ENCODE measurements around the gene DNAAF3. TPM values are rescaled to one million over a fixed set of nuclear protein-coding genes. Genes with fewer than 3 reads are reported as not detected.

The DNAAF3 gene
- total RNA-seq, 4 donors from 2014 or later: 0.34 to 0.88 TPM; not detected in 2

DNA sequence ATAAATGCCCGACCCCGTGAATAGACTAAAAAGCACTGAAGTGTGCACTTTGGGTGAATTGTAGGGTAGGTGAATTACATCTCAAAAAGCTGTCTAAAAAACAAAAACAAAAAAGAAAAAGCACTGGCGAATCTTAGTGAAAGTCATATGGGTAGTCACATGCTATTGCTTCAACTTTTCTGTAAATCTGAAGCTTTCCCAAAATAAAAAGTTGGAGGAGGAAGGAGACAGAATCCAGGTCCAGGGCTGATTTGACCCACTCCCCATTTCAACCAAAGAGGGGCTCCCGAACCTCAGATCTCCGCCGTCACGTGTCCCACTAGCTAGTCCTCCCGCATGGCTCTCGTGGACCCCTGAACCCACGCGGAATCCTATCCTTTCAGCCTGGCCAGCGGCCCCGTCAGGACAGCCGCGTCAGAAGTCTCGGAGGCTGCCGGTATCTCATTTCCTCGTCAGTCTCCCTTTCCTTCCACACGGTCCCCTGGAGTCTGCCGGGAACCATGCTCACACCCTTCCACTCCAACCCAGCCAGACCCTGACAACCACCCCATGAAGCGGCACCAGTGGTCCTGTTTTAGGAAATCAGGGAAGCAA is 55.1 kb downstream of the DNAAF3 start:
- TF ChIP-seq CTCF (IDR thresholded peaks at IDR 0.05; ENCODE audit: low read depth): no peak

DNA sequence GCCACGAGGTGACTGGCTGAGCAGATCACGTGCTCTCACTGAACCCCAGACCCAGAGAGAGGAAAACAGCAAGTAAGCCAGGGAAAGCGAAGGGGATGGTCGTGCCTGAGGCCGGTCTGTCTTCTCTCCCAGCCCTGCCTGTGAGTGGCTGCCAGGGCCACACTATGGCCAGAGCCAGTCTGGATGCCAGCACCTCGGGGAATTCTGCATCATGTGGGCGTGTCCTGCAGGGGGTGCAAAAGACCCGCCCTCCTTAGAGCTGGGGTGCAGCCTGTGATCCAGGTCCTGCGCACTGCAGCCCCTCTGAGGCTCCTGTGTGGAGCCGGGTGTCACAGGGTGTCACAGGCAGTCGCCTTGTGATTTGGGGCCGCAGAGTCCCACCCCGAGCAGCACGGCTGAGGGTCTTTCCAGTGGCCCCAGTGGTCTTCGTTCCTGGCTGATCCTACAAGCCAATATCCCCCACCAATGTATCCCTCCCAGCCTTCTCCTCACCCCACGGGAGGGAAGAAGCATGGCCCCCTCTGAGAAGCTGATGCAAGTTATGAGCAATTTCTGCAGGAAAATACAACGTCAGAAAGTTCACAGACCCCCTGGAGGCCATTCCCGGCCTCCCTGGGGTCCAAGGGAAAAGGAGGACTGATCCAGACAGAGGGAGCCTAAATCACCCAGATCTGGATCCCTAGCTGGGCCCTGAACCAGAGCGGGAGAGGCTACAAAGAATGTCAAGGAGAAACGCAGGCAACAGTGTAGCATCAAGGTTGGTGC is 56.7 kb downstream of the DNAAF3 start:
- TF ChIP-seq CTCF (IDR thresholded peaks at IDR 0.05; ENCODE audit: low read depth): no peak

Small RNAs within 50 kb of the gene (small RNA-seq; reads per million reads assigned to genes)
- not detected for gene MIR7975
- not detected for gene RF01210

Other genes with a start within 250 kb of the DNAAF3 start
- not detected for gene NLRP7, start 219.1 kb downstream of the DNAAF3 start, total RNA-seq
- gene NLRP2, start 200.2 kb downstream of the DNAAF3 start, total RNA-seq: 1 to 10 TPM in 2 of 4 donors, under 1 TPM in 1, not detected in 1; 0.68 to 1.3 (median 1.1) TPM
- gene GP6, start 128.3 kb downstream of the DNAAF3 start, total RNA-seq: not detected
- 10 to 100 TPM in 1 of 4 donors, 1 to 10 TPM in 3; 2.6 to 14.3 (median 6.0) TPM for gene RDH13, start 103.5 kb downstream of the DNAAF3 start, total RNA-seq
- under 1 TPM in 3 of 4 donors, not detected in 1; 0.33 to 0.66 (median 0.51) TPM for gene EPS8L1, start 90.7 kb downstream of the DNAAF3 start, total RNA-seq
- 100 to 1,000 TPM in 1 of 4 donors, 10 to 100 TPM in 3; 30.0 to 149 (median 69.6) TPM for gene PPP1R12C, start 49.0 kb downstream of the DNAAF3 start, total RNA-seq
- 10 to 100 TPM in 1 of 4 donors, not detected in 3; 17.5 TPM for gene TNNT1, start 17.4 kb downstream of the DNAAF3 start, total RNA-seq
- gene TNNI3, start 8.9 kb downstream of the DNAAF3 start, total RNA-seq: not detected
- not detected for gene SYT5, start 13.7 kb upstream of the DNAAF3 start, total RNA-seq
- 1 to 10 TPM in 2 of 4 donors, under 1 TPM in 2; 0.19 to 2.9 (median 1.3) TPM for gene PTPRH, start 42.9 kb upstream of the DNAAF3 start, total RNA-seq
- gene TMEM86B, start 62.1 kb upstream of the DNAAF3 start, total RNA-seq: 1 to 10 TPM in 1 of 4 donors, under 1 TPM in 1, not detected in 2; 0.22 to 2.3 TPM
- gene PPP6R1, start 92.4 kb upstream of the DNAAF3 start, total RNA-seq: 10 to 100 TPM; 23.6 to 42.8 (median 26.6) TPM
- 10 to 100 TPM in 2 of 4 donors, 1 to 10 TPM in 2; 4.9 to 17.9 (median 10.4) TPM for gene HSPBP1, start 113.5 kb upstream of the DNAAF3 start, total RNA-seq
- 1 to 10 TPM in 1 of 4 donors, under 1 TPM in 1, not detected in 2; 0.38 to 1.1 TPM for gene BRSK1, start 117.4 kb upstream of the DNAAF3 start, total RNA-seq
- 10 to 100 TPM in 3 of 4 donors, 1 to 10 TPM in 1; 10.0 to 17.8 (median 14.4) TPM for gene TMEM150B, start 158.7 kb upstream of the DNAAF3 start, total RNA-seq
- 10 to 100 TPM in 1 of 4 donors, 1 to 10 TPM in 3; 7.0 to 24.1 (median 8.0) TPM for gene KMT5C, start 173.3 kb upstream of the DNAAF3 start, total RNA-seq
- gene COX6B2, start 188.1 kb upstream of the DNAAF3 start, total RNA-seq: not detected
- not detected for gene GARIN5B, start 196.6 kb upstream of the DNAAF3 start, total RNA-seq
- not detected for gene IL11, start 203.8 kb upstream of the DNAAF3 start, total RNA-seq
- not detected for gene TMEM190, start 210.2 kb upstream of the DNAAF3 start, total RNA-seq
- gene TMEM238, start 217.7 kb upstream of the DNAAF3 start, total RNA-seq: 1 to 10 TPM in 1 of 4 donors, under 1 TPM in 1, not detected in 2; 0.44 to 2.8 TPM
- 100 to 1,000 TPM; 283 to 590 (median 367) TPM for gene RPL28, start 219.3 kb upstream of the DNAAF3 start, total RNA-seq
- gene UBE2S, start 241.2 kb upstream of the DNAAF3 start, total RNA-seq: 10 to 100 TPM in 1 of 4 donors, 1 to 10 TPM in 3; 4.1 to 12.8 (median 8.6) TPM